ENCODE measurements around the gene MED28.
A peak's percentile ranks its signal among the peaks of the same experiment; 100 is the strongest.
"Not testable (repeated sequence)": the region's sequence is repeated elsewhere in the genome, so short reads cannot be mapped to it uniquely, and the experiment has no call there.

Gene MED28, protein sequence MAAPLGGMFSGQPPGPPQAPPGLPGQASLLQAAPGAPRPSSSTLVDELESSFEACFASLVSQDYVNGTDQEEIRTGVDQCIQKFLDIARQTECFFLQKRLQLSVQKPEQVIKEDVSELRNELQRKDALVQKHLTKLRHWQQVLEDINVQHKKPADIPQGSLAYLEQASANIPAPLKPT

DNA sequence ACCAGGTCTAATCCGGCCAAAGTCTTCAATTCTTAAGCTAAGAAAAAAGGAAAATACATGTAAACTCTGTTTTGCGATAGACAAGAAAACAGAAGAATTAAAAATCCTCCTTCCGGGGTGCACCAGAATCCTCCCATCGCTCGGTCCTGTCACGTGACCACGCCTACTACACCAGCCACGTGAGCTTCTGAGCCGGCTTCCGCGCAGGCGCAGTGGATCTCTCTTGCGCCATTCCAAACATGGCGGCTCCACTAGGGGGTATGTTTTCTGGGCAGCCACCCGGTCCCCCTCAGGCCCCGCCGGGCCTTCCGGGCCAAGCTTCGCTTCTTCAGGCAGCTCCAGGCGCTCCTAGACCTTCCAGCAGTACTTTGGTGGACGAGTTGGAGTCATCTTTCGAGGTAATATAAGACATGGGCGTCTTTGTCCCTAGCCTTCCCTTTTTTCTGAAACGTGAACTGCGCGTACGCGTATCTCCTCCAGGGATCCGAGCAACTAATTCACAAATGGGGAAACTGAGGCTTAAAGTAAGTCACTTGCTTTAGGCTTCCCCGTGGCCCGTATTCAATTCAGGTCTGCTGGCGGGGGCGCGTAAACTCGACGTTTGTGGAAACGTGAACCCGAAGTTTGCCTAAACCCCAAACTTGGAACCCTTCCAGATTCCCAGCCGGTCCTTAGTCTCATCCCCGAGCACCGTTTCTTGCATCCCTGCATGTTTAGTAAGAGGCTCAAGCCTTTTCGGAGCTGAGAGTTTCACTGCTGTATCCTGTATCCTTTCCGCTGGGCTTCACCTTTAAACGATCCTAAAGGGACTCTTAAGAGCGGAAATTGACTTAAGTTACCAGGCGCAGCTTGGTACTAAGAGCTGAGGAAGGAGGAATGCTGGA is at the start of gene MED28:
Gene MED28, plus strand, starts transcription at position 226 of the 884 bp plus-strand sequence. Its CDS starts 14 bp downstream, at position 240.
- DNase-seq, result peak; percentile 93

DNA sequence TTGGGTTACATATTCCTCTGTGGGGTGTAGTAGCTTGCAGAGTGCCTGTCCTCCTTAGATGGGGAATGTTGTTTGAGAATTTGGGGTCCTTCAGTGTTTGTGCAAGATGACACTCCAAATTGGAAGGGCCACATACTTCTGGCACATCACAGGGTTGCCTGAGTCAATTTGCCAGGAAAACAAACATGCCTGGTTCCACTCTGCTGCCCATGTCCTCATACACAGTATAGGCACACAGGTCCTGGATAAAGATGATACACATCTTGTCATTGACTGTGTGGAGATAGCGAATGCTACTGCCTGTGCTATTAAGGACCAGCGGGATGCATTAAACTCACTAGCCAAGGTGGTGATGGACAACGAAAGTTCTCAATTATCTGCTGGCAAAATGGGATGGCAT is 48.6 kb upstream of the MED28 start:
- no peak for DNase-seq

DNA sequence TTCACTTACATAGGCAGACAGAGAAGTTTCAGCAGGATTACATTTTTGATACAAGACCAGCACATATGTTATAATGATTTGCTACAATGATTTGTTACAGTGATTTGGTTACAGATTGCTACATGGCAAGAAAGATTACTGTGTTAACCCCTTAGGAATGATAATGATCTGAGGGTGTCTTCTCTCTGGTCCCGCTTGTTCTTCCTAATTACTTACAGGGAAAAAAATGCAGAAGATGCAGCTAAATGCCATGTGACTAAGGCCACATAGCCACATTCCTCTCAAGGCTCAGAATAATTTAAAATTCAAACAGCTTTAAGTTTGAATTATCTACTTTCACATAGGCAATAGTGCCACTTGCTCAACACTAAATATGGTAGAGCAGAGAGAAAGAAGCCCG is 47.2 kb upstream of the MED28 start:
- no peak for DNase-seq

DNA sequence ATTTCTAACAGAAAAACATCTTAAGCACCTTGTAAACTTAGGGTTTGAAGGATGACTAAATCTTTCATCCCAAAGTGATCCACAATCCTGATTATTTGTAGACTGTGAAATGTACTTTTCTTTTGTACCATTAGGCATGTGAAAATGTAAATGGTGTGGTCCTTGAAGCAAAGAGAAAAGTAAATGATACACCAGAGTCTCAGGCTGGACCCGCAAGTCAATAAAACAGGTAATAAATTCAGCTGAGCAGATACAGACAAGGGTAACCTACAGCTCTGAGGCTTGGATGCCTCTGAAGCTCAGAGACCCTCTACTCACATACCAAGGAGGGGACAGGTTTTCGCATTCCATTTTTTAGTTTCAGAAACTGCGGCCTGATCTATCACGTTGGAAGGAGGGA is 40.2 kb upstream of the MED28 start:
- no peak for DNase-seq

DNA sequence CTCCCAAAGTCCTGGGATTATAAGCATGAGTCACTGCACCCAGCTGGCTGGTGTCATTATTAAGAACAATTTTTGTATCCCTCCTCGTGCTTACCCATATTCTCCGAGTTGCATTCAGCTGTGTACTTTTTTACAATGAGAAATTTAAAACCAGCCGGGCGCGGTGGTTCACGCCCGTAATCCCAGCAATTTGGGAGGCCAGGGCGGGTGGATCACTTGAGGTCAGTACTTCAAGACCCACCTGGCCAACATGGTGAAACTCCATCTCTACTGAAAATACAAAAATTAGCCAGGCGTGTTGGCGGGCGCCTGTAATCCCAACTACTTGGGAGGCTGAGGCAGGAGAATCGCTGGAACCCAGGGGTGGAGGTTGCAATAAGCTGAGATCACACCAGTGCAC is 39.3 kb upstream of the MED28 start:
- not testable (repeated sequence) for DNase-seq

DNA sequence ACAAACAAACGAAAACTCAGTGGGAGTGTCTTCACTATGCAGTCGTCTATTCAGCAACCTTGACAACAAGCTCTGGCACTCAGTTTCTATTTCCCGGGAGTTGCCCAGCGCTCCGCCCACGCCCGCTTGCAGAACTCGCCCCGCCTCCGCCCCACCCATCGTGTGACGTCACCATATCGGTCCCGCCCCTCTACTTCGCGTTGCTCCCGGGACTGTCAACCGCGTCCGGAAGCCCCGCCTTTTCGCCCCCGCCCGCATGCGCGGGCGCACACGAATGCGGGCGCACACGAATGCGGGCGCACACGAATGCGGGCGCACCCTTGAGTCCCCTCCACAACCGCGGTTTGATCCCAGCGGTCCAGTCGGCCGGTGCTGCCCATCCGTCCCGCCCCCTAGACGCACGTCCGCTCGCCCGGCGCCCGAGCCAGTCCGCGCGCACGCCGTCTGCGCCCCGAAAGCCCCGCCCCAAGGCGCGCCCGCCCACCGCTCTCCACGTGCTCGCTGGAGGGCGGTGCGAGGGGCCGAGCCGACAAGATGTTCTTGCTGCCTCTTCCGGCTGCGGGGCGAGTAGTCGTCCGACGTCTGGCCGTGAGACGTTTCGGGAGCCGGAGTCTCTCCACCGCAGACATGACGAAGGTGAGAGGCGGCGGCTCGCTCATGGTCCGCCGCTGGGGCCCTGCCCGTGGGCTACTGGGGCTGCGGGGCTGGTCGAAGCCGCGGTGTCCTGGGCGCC is 37.3 kb upstream of the MED28 start, which contains the start of gene LAP3:
Gene LAP3, plus strand, starts transcription at position 267 of the 733 bp plus-strand sequence. Its CDS starts 268 bp downstream, at position 535.
- DNase-seq, result peak; percentile 93

DNA sequence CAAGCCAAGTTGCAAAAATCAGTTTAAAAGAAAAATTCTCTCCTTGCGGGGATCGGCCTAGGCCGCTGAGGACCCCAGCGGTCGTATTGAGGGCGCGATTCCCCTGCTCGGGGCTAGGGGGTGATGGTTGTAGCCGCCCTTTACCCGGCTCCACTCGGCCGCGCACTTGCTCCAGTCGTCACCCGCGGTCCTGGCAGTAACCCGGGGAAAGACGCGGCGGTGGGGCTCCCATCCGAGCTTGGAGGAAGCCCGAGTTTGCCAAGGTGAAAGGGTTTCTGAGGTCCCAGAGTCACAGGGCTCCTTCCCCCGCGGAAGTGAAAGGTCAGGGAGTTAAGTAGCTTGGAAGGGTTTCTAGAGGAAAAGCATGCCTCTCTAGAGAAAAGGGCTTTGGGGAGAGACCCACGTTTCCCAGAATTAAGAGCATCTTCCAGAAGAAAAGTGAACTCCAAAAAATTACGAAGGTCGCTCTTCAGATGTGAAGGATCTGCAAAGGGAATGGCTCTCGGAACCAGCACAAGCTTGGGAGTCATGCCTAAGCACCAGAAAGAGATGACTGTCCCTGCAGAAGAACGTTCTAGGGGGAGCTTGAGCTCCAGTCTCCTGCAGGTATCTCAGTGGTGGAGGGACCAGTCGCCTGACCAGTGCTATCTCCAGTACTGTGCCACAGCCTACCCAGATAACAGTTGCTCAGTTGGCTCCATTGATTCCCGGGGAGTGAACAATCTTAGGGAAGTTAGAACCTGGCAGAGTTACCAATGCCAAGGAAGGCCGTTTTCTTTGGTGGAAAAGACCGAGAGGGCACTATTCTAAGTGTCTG is 36.6 kb upstream of the MED28 start:
- no peak for DNase-seq

DNA sequence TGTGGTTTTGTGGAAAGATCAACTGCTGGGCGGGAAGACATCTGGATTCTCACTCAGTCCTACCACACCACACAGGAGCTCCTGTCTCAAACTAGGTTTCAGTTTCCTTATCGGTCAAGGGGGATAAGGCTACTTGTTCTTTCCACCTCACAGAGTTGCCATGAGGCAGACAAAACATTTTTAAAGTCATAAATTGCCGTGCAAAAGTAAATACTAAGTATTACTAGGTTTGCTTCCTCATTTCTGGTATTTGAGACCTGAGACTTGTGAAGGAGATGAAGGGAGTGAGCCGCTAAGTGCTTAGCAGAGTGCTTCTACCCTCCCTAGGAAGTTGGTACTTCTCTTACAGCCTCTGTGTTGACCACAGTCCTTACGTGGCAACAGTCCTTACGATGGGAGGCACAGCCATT is 36.0 kb upstream of the MED28 start:
- DNase-seq, result no peak

DNA sequence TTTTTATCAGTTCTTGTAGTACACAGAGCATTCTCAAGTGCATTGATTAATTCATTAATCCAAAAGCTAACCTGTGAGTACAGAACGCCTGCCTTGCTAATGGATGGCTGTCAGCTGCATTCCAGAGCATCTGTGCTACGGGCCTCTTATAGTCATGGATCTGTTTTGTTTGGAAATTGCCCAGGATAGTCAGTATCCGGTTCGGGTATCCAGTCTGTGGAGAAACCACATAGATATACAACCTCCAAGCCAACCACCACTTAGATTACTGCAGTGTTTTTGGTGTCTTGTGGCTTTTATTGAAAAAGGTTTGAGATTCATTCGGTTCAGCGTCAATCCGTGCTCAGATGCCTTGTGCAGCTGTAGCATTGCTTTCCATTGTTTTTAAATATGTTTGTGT is 33.5 kb upstream of the MED28 start:
- DNase-seq, result no peak

DNA sequence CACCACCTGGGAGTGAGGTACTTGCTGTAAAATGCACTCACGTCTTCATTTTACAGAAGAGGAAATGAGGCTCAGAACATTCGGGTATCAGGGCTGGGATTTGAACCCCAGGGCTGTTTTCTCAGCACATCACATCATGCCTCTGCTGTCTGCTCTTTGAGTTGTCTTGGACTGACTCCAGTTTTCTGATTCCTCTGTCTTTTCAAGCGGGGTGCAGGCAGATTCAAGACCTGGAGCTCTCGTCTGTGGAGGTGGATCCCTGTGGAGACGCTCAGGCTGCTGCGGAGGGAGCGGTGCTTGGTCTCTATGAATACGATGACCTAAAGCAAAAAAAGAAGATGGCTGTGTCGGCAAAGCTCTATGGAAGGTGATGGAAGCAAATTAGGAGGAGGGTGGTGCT is 31.2 kb upstream of the MED28 start:
- no peak for DNase-seq

DNA sequence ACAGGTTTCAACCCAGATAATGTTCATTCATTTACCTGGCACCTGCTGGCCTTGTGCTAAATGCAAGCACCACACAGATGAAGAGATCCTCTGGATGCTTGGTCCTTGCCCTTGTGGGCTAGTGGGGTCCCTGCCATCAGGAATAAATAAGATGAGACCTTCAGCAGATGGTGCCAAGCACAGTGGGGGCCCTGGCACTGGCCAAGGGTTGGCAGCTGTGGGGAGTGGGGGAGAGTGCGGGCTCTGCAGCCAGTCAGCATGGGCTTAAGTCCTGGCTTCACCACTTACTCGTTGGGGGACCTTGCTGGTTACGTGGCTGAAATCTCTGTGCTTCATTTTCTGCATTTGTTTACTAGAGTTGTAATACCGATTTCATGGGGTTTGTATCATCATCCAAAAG is 30.5 kb upstream of the MED28 start:
- no peak for DNase-seq

DNA sequence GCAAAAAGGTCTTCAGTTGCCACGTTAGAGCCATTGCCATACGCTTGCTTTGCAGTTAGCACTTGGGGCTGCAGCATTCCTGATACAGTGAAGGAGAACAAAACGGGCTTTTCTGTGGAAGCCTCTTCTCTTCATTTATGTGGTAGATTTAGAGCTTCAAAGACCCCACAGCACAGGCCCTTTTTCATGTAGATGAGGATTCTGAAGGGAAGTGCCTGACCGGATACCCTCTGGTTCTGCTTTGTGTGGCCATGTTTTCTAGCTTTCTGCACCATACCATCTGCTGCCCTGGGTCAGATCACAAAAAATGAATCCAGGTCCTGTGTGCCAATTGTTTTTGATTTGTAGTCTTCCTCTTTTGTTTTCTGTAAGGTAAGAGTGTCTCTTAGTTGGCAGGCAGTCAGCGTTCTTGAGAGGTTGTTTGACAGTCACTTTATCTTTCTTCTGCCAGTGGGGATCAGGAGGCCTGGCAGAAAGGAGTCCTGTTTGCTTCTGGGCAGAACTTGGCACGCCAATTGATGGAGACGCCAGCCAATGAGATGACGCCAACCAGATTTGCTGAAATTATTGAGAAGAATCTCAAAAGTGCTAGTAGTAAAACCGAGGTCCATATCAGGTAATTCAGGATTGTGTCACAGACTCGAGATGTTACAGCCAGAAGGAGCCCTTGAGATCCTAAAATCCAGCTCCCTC is 29.8 kb upstream of the MED28 start:
- DNase-seq, result no peak

DNA sequence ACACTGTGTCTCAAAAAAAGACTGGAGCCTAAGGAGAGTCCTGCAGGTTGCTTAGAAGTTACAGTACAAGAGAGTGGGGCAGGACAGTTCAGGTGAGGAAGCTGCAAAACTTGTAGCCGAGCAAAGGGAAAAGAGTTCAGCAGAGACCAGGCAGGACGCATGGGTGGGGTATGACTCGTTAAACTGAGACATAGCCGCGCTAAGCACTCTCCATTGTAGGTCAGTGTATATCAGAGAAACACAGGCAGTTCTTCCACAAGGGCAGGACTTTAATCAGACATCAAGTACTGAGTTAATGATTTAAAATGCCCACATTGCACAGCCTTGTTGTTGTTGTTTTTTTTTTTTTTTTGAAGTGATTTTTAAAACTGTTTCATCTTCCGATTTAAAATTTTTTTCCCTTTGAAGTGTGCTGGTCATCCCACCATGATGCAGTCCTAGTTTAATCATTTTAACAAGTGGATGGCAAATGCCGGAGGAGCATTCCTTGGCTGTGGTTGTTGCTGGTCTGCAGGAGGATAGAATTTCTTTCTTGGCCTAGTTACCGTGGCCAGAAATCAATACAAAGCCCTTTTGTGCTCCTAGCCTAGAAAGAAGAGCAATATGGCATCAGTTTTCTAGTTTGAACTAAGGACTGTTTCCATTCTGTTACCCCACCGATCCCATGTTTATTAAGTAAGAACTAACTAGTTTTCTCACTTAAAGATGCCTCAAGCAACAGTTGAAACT is 27.2 kb upstream of the MED28 start:
- no peak for DNase-seq

DNA sequence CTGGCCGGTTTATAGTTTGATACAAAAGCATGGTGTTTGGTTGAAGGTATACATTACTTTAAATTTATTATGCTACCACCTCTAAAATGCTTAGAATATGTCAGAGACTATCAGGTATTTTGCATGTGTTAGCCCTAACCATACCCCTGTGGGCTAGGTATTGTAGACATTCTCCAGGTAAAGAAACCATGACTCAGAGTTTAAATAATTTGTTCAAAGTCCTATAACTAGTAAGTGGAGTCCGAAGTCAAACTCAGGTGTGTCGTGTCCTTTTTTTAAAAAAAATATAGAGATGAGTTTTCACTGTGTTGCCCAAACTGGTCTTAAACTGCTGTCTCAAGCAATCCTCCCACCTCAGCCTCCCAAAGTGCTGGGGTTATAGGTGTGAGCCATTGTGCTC is 25.1 kb upstream of the MED28 start:
- no peak for DNase-seq

DNA sequence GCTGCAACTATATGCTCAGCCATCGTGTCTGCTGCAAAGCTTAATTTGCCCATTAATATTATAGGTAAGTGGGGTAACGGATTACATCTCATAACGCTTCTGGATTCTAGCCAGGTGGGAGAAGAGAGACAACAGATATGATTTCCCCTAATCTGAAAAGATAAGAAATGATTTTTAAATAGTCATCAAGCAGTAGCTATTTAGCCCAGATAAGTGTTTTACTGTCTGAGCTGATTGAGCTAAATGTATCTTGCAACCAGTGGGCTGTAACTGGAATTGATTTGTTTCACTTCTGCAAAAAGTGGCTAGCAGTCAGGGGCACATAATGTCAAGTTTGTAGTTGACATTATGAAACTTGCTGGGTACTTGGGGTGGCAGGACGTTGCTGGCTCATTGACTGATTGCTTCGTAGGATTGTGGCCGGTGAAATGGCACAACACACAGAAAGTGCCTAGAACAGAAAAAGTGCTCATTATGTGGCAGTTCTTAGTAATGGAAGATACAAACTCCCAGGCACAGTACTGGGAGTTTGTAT is 18.9 kb upstream of the MED28 start:
- no peak for DNase-seq

DNA sequence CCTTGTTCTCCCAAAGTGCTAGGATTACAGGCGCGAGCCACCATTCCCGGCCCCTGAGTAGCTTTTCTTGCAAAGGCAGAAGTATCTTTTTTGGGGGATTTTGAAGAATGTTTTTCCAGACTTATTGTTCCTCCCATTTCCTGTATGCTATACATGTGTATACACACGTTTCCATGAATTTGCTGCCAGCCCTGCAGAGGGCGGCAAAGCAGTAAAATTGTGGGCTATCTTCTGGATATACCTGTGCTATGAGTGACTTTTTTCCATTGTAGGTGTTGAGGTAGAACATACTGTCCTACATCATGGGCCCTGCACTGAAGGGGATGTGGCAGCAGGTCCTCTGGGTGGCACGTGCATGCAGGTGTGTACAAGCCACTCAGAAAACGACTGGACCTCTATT is 16.9 kb upstream of the MED28 start:
- no peak for DNase-seq

DNA sequence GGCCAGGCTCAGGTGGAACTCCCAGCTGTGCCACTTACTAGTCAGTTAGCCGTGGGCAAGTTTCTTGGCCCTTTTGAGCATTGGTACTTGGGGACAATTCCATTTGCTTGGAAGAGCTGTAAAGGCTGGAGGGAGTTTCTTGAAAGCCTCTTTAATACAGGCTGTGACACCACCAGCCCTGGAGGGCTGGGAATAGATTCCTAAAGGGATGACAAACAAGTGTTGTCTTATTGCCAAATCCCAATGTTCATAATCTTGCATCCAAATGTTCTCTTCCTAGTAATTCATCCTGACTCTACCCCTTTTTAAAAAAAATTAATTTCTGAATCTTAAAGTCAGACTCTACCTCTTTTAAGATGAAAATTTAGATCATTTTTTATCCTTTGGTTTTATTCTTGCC is 14.6 kb upstream of the MED28 start:
- no peak for DNase-seq

DNA sequence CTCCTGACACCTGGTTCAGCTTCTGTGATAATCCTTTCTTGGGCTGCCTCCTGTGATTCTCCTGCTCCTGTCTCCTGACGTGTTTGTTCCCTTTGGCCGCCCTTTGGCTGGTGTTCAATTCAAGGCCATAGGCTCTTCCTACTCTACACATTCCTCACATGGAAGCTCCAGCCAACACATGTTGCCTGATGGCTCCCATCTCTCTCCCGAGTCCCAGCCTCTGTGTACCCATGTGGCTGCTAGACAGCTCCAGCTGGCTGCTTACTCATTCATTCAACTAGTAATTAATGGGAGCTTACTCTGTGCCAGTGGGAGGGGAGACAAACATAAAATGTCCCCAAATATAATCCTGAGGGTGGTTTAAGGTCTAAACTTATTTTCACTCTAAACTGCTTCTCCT is 9.2 kb upstream of the MED28 start:
- no peak for DNase-seq

DNA sequence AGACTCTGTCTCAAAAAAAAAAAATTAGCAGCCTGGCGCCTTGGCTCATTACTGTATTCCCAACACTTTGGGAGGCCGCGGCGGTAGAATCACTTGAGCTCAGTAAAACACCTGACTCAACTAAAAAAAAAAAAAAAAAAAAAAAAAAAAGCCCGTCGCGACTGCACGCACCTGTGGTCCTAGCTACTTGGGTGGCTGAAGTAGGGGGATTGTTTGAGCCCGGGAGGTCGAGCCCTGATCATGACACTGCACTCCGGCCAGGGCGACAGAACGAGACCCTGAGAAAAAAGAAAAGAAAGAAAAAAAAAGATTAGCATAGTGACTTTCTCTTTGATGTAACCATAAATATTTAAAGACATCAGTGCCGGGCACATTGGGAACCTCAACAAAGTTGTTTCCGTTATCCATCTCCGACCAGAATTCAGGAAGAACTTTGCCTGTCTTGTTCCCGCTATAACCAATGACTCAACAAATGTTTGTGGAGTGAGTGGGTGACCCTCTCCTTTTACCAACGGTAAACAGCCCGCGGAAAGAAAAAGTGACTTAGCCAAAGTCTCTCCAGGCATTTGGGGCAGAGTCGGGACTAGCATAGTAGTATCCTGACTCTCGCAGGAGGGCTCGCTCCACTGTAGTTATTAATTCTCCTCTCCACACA is 553 bp upstream of the MED28 start:
- DNase-seq, result peak; percentile 54

DNA sequence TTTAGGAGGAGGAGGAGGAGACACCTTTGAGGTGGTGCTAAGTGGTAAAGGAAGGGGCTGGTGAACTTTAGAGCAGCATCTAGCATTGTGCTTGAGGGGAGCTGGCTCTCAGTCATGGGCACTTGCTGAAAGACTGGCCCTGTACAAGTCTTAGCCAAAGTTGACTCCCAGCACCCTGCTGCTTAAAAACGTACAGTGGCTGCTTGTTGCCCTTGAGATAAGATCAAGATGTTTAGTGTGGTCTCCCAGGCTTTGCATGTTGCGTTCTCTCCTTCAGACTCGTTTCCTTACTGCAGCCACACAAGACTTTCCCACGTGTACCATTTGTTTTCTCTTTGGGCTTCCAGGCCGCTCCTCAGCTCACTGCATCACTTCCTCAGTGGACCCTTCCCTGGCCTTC is 1.8 kb downstream of the MED28 start:
- no peak for DNase-seq

DNA sequence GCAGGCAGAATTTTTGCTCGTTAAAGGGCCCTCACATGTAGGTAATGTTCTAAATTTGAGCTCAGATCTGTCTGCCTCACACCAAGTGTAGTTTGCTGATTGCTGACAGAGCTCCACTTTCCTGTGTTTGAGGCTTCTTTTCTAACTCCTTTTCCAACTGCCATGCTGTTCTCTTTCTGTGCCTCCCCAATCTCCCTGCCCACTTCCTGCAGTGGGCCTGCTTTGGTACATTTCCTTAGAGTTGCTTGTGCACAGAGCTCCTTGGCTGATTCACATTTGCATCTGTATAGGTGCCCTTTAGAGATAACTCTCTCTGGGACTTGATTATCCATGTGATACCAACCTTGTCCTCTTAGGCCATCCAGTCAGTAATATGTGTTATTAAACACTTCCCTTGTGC is 4.5 kb downstream of the MED28 start:
- DNase-seq, result no peak
